Measurements from ENCODE around the gene PHKA2.

- TF ChIP-seq CTCF (conservative IDR thresholded peaks at IDR 0.05 in 1 of 2, IDR thresholded peaks at IDR 0.05 in 1 of 2; ENCODE audit: low read depth in 1 of 2, low read length in 2 of 2) (no peak), EZH2 (IDR thresholded peaks at IDR 0.05; ENCODE audit: low read length, missing control alignments) (no peak)
Observed at GRCh38 chrX:18885328-18886004, 98.4 kb downstream of the PHKA2 start.

Data from fibroblast of lung (primary cell).